ENCODE data around the gene GSDMA.

Gene GSDMA

GRCh38 chr17:40019140-40019991 lies 56.6 kb downstream of the GSDMA start:
- Histone ChIP-seq H3K9me3 (no peaks in the 10 kb centered on the region), H3K36me3 (peaks cover 64% of the 10 kb centered on the region), H3K4me3 (no peak overlapping the region), H3K4me1 (peaks cover 14% of the 10 kb centered on the region), H4K20me1 (no peaks in the 10 kb centered on the region), H3K27ac (no peak overlapping the region), H3K27me3 (no peaks in the 10 kb centered on the region), H3K4me2 (no peak overlapping the region), H3K9ac (no peak overlapping the region)
- TF ChIP-seq Cebpa-rat (IDR thresholded peaks at IDR 0.05): no peak

DNA sequence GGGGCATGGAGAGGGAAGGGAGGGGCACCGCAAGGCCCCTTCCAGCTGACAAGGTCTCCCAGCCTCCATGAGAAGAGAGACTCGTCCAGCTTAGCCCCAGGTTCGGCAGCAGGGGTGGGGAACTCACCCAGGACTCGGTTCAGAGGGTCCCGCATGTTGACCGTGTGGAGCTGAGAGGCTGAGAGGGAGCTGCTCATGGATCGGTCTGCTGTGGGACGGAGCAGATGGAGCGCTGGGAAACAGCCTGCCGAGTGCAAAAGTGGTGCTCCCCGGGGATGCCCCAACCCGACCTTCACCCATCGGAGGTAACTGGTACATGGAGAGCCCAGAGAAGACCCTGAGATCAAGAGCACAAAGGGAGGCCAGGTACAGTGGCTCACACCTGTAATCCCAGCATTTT lies 57.3 kb downstream of the GSDMA start:
- TF ChIP-seq Cebpa-rat (IDR thresholded peaks at IDR 0.05): no peak
- Histone ChIP-seq H3K4me1 (peaks cover 11% of the 10 kb centered on the region), H4K20me1 (no peaks in the 10 kb centered on the region), H3K9ac (no peak overlapping the region), H3K27me3 (no peaks in the 10 kb centered on the region), H3K27ac (no peak overlapping the region), H3K4me3 (no peak overlapping the region), H3K36me3 (peaks cover 72% of the 10 kb centered on the region), H3K4me2 (no peak overlapping the region), H3K9me3 (no peaks in the 10 kb centered on the region)

DNA sequence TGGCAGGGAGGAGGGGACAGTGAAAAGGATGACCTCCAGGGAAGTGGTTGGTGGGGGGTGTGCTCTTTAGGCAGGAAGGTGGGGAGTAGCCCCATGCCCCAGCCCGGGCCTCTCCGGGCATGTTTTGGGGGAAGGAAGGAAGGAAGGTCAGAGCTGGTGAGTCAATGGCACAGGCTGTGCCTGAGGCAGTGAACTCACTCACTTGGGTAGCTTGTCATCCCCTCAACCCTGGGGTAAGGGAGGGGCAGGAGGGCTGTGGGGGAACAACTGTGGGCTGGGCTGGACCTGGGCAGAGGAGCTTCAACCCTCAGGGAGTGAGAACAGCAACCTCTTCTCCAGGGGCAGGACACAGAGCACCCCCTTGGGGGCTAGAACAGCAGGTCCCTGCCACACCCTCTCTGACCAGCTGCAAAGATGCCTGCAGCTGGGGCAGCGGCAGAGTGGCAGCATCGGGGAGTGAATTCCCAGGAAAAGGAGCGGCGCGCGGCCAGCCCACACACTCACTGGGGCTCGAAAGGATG lies 58.7 kb downstream of the GSDMA start:
- Histone ChIP-seq H3K9me3 (no peaks in the 10 kb centered on the region), H4K20me1 (no peaks in the 10 kb centered on the region), H3K27me3 (no peaks in the 10 kb centered on the region), H3K36me3 (peaks cover 85% of the 10 kb centered on the region), H3K27ac (no peak overlapping the region), H3K9ac (peak overlapping the region; percentile 34; the same call in 1 of the 2 replicates), H3K4me1 (no peaks in the 10 kb centered on the region), H3K4me2 (no peak overlapping the region), H3K4me3 (no peak overlapping the region)
- no peak for TF ChIP-seq Cebpa-rat (IDR thresholded peaks at IDR 0.05)

DNA sequence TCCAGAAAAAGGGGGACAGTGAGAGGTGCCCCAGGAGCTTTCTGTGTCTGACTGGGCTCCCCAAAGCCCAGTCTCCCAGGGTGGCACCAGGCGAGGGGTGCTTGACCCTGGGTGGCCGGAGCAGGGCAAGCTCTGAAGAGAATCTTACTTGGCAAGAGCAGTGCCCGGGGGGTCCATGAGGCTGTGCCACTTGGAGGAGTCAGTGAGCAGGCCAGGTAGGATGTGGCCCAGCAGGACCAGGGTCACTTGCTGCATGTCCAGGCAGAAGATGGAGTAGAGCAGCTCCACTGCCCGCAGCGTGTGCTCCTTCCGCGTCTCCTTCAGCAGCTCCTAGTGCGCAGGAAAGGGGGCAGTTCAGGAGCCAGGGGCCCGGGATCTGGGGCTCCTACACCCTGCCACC lies 59.7 kb downstream of the GSDMA start:
- Histone ChIP-seq H3K4me3 (no peak overlapping the region), H4K20me1 (no peaks in the 10 kb centered on the region), H3K27me3 (no peaks in the 10 kb centered on the region), H3K4me2 (no peak overlapping the region), H3K36me3 (peaks cover 90% of the 10 kb centered on the region), H3K9ac (no peak overlapping the region), H3K9me3 (no peaks in the 10 kb centered on the region), H3K27ac (no peak overlapping the region), H3K4me1 (no peaks in the 10 kb centered on the region)
- TF ChIP-seq Cebpa-rat (IDR thresholded peaks at IDR 0.05): no peak

DNA sequence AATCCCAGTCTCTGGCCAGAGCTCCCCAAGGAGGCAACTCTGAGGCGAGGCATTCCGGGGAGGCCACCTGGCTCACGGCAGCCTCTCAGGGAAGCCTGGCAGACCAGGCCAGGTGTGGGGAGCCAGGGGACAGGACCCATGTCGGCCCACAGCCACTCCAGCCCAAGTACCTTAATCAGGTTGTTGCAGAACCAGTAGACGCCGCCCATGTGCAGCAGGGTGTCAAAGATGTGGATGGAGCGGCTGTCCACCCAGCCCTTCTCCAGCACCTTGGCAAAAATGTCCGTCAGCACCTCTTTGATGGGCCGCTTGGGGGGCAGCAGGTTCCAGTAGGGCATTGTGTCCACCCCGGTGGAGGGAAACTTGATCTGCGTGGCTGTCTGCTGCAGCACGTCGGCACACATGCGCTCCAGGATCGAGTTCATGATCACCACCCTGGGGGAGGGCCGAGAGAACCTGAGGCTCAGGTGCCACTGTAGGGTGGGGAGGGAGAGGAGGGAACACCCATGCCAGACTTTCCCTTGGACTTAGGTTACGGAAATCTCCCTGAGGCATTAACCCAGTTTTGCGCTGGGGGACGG lies 60.2 kb downstream of the GSDMA start:
- H3K27me3 ChIP-seq: no peaks in the 10 kb centered on the region
- no peak overlapping the region for H3K9ac ChIP-seq
- no peak overlapping the region for H3K4me3 ChIP-seq
- no peaks in the 10 kb centered on the region for H3K4me1 ChIP-seq
- H3K4me2 ChIP-seq: no peak overlapping the region
- H3K27ac ChIP-seq: no peak overlapping the region
- H3K9me3 ChIP-seq: no peaks in the 10 kb centered on the region
- H4K20me1 ChIP-seq: no peaks in the 10 kb centered on the region
- H3K36me3 ChIP-seq: peaks cover 93% of the 10 kb centered on the region
- no peak for TF ChIP-seq Cebpa-rat (IDR thresholded peaks at IDR 0.05)

DNA sequence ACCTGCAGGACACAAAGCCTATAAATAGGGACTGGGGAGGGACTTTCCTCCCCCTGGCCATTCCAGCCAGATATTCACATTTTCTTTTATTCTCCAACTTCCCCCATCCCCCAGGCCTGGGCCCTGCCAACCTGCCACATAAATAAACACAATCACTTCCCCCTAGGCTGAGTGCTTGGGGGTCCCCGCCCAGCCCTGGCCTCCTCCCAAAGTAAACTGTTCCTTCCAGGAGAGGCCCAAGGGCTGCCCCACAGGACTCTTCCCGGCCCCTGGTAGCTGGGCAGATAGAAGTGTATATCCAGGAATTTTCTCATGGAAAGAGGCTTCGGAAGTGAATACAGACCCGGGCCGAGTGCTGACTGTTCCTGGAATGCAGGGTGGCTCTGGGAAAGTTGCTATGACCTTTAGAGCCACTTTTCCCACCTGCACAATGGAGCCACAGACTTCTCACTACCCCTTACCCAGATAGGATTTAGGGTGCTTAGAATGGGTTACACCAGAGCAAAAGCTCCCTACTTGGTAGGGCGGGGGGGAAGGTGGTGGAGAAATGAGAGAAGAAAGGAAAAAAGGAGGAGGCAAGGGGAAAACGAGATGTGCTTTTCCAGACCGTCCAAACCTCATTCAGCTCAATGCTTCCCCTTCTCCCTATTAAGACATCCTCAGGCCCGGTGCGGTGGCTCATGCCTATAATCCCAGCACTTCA lies 60.9 kb downstream of the GSDMA start:
- no peak for TF ChIP-seq Cebpa-rat (IDR thresholded peaks at IDR 0.05)
- H4K20me1 ChIP-seq: no peaks in the 10 kb centered on the region
- H3K36me3 ChIP-seq: peaks cover 99% of the 10 kb centered on the region
- no peaks in the 10 kb centered on the region for H3K27me3 ChIP-seq
- H3K9ac ChIP-seq: no peak overlapping the region
- H3K9me3 ChIP-seq: no peaks in the 10 kb centered on the region
- no peak overlapping the region for H3K27ac ChIP-seq
- no peaks in the 10 kb centered on the region for H3K4me1 ChIP-seq
- H3K4me3 ChIP-seq: no peak overlapping the region
- no peak overlapping the region for H3K4me2 ChIP-seq

- H3K36me3 ChIP-seq: peaks cover 99% of the 10 kb centered on the region
Measured at GRCh38 chr17:40024901-40025300, 62.1 kb downstream of the GSDMA start.

DNA sequence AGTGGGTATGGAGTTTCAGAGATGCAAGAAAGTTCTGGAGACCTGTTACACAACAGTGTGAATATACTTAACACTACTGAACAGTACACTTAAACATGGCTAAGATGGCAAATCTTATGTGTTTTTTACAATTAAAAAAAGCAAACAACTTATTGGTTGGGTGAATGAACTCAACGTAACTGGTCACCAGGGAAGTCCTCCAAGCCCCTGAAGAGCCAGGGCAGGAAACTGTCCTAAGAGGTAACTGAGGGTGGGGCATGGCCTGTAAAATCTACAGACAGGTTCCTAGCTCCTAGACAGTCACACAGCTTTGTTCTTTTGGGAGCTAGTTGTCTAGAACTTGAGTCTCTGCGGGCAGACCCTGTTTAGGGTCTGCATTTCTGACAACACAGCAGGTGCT lies 62.8 kb downstream of the GSDMA start:
- Histone ChIP-seq H3K4me1 (peaks cover under 1% of the 10 kb centered on the region; the same call in 1 of the 2 replicates), H3K9me3 (no peaks in the 10 kb centered on the region), H3K4me2 (no peak overlapping the region), H3K4me3 (no peak overlapping the region), H3K27me3 (no peaks in the 10 kb centered on the region), H3K9ac (peak overlapping the region; percentile 9; the same call in 1 of the 2 replicates), H3K36me3 (peaks cover 99% of the 10 kb centered on the region), H4K20me1 (no peaks in the 10 kb centered on the region), H3K27ac (no peak overlapping the region)
- no peak for TF ChIP-seq Cebpa-rat (IDR thresholded peaks at IDR 0.05)

More at GRCh38 chr17:40024901-40025300, 62.1 kb downstream of the GSDMA start:
- H3K4me3 ChIP-seq: no peak overlapping the region
- H3K4me2 ChIP-seq: no peak overlapping the region
- H4K20me1 ChIP-seq: no peaks in the 10 kb centered on the region
- no peak overlapping the region for H3K27ac ChIP-seq
- no peaks in the 10 kb centered on the region for H3K4me1 ChIP-seq
- H3K9ac ChIP-seq: no peak overlapping the region
- no peak for TF ChIP-seq Cebpa-rat (IDR thresholded peaks at IDR 0.05)
- no peaks in the 10 kb centered on the region for H3K27me3 ChIP-seq
- H3K9me3 ChIP-seq: no peaks in the 10 kb centered on the region

DNA sequence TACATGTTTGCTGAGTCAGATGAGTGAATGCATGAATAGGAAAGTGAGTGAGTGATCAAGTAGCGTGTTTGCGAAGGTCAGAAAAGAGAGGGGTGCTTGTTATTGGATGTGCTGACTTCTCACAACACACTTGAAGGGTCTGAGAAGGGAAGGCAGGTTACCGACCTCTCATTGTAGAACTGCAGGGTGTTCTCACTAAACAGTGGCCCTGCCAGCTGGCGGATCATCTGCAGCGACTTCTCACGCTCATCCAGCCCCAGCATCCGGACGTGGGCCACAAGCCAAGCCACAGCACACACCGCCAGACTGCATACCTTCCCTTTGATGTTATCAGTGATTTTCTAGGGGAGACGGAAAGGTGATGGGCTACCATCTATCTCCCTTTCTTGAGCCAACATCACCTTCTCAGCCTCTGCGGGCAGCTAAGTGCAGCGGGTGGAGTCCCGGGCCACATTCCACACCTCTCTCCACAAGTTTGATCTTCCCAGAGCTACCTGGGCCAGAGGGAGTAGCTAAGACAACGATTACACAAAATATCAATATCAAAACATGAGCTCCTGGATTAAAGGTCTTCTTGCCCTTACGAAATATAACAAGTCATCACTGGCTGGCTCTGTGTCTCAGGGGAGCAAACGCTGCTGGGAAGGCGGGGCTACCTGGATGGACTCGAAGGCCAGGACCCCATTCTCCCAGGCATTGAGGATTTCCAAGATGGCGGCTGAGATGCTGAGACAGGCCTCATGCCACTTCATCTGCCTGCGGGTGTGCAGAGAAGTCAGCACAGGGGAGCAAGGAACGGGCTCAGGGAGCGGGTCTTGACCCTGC lies 63.4 kb downstream of the GSDMA start:
- Histone ChIP-seq H3K36me3 (peaks cover 99% of the 10 kb centered on the region), H3K27me3 (no peaks in the 10 kb centered on the region), H4K20me1 (no peaks in the 10 kb centered on the region), H3K27ac (no peak overlapping the region), H3K9ac (no peak overlapping the region; the same call in 1 of the 2 replicates), H3K9me3 (no peaks in the 10 kb centered on the region), H3K4me2 (no peak overlapping the region), H3K4me3 (no peak overlapping the region), H3K4me1 (peaks cover 7% of the 10 kb centered on the region)
- no peak for TF ChIP-seq Cebpa-rat (IDR thresholded peaks at IDR 0.05)

Measured in BLaER1 (cell line).